ENCODE data around the gene HOXD10. TPM values are rescaled to one million over a fixed set of nuclear protein-coding genes. Genes with fewer than 3 reads are reported as not detected.
A peak's percentile ranks its signal among the peaks of the same experiment; 100 is the strongest.

Gene HOXD10
- total RNA-seq, 1 donor from 2014 or later, result not detected

- H3K4me1 Mint-ChIP-seq, result peaks cover 7% of the 10 kb centered on the region
- H3K4me3 Mint-ChIP-seq, result peak overlapping the region; percentile 7
- peaks cover 64% of the 10 kb centered on the region for H3K27me3 Mint-ChIP-seq
- ChIA-PET CTCF (no interaction called here), POLR2A (no interaction called here)
- peak overlapping the region; percentile 46 for H3K27ac Mint-ChIP-seq
- H3K36me3 Mint-ChIP-seq (ENCODE audit: low read depth), result peaks cover 5% of the 10 kb centered on the region
- intact Hi-C loops (cut with micrococcal nuclease), result no loop called here
- ATAC-seq (ENCODE audit: low read depth), result no peak
- peaks cover 2% of the 10 kb centered on the region for H3K9me3 Mint-ChIP-seq
- TF ChIP-seq, protein P1, sequence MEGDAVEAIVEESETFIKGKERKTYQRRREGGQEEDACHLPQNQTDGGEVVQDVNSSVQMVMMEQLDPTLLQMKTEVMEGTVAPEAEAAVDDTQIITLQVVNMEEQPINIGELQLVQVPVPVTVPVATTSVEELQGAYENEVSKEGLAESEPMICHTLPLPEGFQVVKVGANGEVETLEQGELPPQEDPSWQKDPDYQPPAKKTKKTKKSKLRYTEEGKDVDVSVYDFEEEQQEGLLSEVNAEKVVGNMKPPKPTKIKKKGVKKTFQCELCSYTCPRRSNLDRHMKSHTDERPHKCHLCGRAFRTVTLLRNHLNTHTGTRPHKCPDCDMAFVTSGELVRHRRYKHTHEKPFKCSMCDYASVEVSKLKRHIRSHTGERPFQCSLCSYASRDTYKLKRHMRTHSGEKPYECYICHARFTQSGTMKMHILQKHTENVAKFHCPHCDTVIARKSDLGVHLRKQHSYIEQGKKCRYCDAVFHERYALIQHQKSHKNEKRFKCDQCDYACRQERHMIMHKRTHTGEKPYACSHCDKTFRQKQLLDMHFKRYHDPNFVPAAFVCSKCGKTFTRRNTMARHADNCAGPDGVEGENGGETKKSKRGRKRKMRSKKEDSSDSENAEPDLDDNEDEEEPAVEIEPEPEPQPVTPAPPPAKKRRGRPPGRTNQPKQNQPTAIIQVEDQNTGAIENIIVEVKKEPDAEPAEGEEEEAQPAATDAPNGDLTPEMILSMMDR (IDR thresholded peaks at IDR 0.05), result no peak
- no peak for DNase-seq
Measured at GRCh38 chr2:176080540-176081375, 35.8 kb upstream of the HOXD10 start.

DNA sequence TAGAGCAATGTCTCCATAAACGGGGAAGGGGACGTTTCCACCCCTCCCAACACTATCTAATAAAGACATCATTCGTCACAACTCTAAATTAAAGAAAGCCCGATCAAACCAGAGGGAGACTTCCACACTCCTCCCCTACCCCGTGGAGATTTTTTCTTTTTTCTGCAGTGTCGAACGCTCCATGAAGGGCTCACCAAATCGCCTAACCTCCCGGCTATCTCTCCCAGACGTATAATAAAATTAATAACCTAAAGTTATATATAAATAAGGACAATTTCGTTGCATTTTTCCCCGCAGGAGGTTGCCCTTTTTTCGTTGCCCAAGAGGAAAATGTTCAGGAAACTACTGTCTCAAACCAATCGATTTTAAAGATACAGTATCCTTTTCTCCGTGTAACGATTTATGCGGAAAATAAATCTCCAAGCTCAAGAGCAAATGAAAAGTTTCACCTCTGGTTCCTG, 35.2 kb upstream of the HOXD10 start:
- ATAC-seq (ENCODE audit: low read depth) (no peak), DNase-seq (no peak)
- H3K4me3 Mint-ChIP-seq, result no peak overlapping the region
- peak overlapping the region; percentile 46 for H3K27ac Mint-ChIP-seq
- intact Hi-C loops (cut with micrococcal nuclease), result no loop called here
- H3K9me3 Mint-ChIP-seq, result peaks cover 2% of the 10 kb centered on the region
- POLR2A ChIA-PET, result no interaction called here
- H3K4me1 Mint-ChIP-seq, result peaks cover 7% of the 10 kb centered on the region
- CTCF ChIA-PET, result interaction anchor here (1.1 kb wide), 1 partner anchor 46 kb away, joined by 3 read pairs; no protein-coding TSS in a partner anchor
- H3K36me3 Mint-ChIP-seq (ENCODE audit: low read depth), result peaks cover 5% of the 10 kb centered on the region
- peaks cover 62% of the 10 kb centered on the region for H3K27me3 Mint-ChIP-seq
- TF ChIP-seq, protein P1 (IDR thresholded peaks at IDR 0.05), result no peak

- peaks cover 7% of the 10 kb centered on the region for H3K4me1 Mint-ChIP-seq
- peaks cover 3% of the 10 kb centered on the region for H3K9me3 Mint-ChIP-seq
- peaks cover 5% of the 10 kb centered on the region for H3K36me3 Mint-ChIP-seq (ENCODE audit: low read depth)
- no peak overlapping the region for H3K4me3 Mint-ChIP-seq
- intact Hi-C loops (cut with micrococcal nuclease), result no loop called here
- H3K27me3 Mint-ChIP-seq, result peaks cover 64% of the 10 kb centered on the region
- ChIA-PET CTCF (interaction anchor here (1.1 kb wide), 1 partner anchor 45 kb away, joined by 3 read pairs; no protein-coding TSS in a partner anchor), POLR2A (no interaction called here)
- TF ChIP-seq, protein P1 (IDR thresholded peaks at IDR 0.05), result no peak
- DNase-seq (peak; percentile 15), ATAC-seq (ENCODE audit: low read depth) (no peak)
- H3K27ac Mint-ChIP-seq, result no peak overlapping the region
Measured at GRCh38 chr2:176081837-176082524, 34.6 kb upstream of the HOXD10 start.

- TF ChIP-seq, protein P1 (IDR thresholded peaks at IDR 0.05), result no peak
- POLR2A ChIA-PET, result no interaction called here
- intact Hi-C loops (cut with micrococcal nuclease), result no loop called here
- Mint-ChIP-seq H3K4me3 (no peak overlapping the region), H3K36me3 (ENCODE audit: low read depth) (peaks cover 5% of the 10 kb centered on the region), H3K27ac (no peak overlapping the region), H3K9me3 (peaks cover 4% of the 10 kb centered on the region), H3K4me1 (peaks cover 7% of the 10 kb centered on the region), H3K27me3 (peaks cover 68% of the 10 kb centered on the region)
- DNase-seq, result no peak
- ATAC-seq (ENCODE audit: low read depth), result no peak
- CTCF ChIA-PET, result interaction anchor here (1.1 kb wide), 1 partner anchor 45 kb away, joined by 3 read pairs; no protein-coding TSS in a partner anchor
Measured at GRCh38 chr2:176082525-176082823, 34.1 kb upstream of the HOXD10 start.
